GM19397 (cell line): ENCODE measurements around the gene LDLRAD4.

Source experiments
- ATAC-seq: cut with Tn5 transposase; IDR thresholded peaks from one replicate; pipeline ENCODE4 v1.9.1; 2021; ENCODE audit warnings: mild to moderate bottlenecking, moderate library complexity; ENCODE audit not compliant: unreplicated experiment

Gene LDLRAD4

GRCh38 chr18:13280070-13280795 lies 61.7 kb downstream of the LDLRAD4 start:
- no peak for ATAC-seq

- ATAC-seq: no peak
Observed at GRCh38 chr18:13281406-13281805, 62.8 kb downstream of the LDLRAD4 start.

- ATAC-seq: no peak
Observed at GRCh38 chr18:13283746-13284145, 65.2 kb downstream of the LDLRAD4 start.

- no peak for ATAC-seq
Observed at GRCh38 chr18:13284330-13285027, 65.9 kb downstream of the LDLRAD4 start.

GRCh38 chr18:13285874-13286273 lies 67.3 kb downstream of the LDLRAD4 start:
- no peak for ATAC-seq

GRCh38 chr18:13286456-13287125 lies 68.0 kb downstream of the LDLRAD4 start:
- no peak for ATAC-seq

GRCh38 chr18:13287372-13287771 lies 68.8 kb downstream of the LDLRAD4 start:
- ATAC-seq: no peak

- ATAC-seq: no peak
Observed at GRCh38 chr18:13288509-13289133, 70.1 kb downstream of the LDLRAD4 start.

GRCh38 chr18:13289481-13290205 lies 71.1 kb downstream of the LDLRAD4 start:
- ATAC-seq: no peak

GRCh38 chr18:13290856-13291271 lies 72.3 kb downstream of the LDLRAD4 start:
- ATAC-seq: no peak

- no peak for ATAC-seq
Observed at GRCh38 chr18:13291299-13291698, 72.7 kb downstream of the LDLRAD4 start.

- ATAC-seq: no peak
Observed at GRCh38 chr18:13291745-13292447, 73.3 kb downstream of the LDLRAD4 start.

GRCh38 chr18:13292736-13293135 lies 74.2 kb downstream of the LDLRAD4 start:
- ATAC-seq: no peak

GRCh38 chr18:13294309-13294708 lies 75.7 kb downstream of the LDLRAD4 start:
- no peak for ATAC-seq

GRCh38 chr18:13295894-13296293 lies 77.3 kb downstream of the LDLRAD4 start:
- no peak for ATAC-seq

GRCh38 chr18:13296867-13297574 lies 78.5 kb downstream of the LDLRAD4 start:
- no peak for ATAC-seq

- no peak for ATAC-seq
Observed at GRCh38 chr18:13298262-13298661, 79.7 kb downstream of the LDLRAD4 start.

GRCh38 chr18:13300029-13300428 lies 81.5 kb downstream of the LDLRAD4 start:
- ATAC-seq: no peak

- ATAC-seq: no peak
Observed at GRCh38 chr18:13300796-13301195, 82.2 kb downstream of the LDLRAD4 start.

GRCh38 chr18:13302040-13302439 lies 83.5 kb downstream of the LDLRAD4 start:
- ATAC-seq: no peak
